GM03348 (cell line): ENCODE data around the gene C1orf232.

Source experiments
- DNase-seq: peaks from one replicate; pipeline ENCODE4 v3.0.0; 2012; ENCODE audit warnings: low spot score

Gene C1orf232

DNA sequence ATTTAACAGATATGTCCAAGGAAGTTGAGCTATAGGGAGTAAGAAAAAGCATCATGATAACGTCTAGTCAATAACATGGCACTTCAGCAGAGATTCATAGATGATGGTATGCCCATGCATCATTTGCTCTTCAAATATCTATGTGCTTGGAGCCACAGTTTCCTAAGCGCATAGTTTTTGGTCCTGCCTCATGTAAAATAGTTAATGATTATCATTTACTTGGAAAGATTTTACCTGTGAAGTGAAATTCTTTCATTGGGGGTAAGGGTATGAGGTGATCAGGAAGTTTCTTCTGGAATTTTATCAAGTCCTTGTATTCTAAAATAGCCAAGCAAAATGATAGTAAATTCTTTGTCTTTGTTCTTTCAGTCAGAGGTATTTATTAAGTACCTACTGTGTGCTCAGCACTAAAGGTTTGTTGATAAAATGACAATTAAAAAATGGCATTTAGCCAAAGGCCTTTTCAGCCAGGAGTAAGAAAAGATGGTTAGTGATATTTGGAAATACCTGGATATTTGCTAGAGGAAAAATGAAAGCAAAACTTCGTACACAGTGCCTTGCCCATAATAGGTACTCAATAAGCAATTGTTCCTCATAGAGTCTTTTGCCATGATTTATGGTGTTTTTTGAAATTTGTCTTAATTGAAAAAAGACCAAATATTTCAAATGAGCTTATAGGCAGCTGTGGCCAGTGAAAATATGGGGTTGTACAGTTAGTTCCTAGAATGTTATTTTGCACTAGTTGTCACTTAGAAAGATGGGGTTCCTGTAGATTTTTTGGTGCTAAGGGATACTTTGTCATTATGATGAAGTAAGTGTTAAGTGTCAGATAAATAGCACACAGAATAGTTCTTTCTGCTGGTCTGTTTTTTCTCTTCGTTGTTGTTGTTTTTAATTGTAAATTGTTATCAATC, 44.1 kb downstream of the C1orf232 start:
- no peak for DNase-seq

DNA sequence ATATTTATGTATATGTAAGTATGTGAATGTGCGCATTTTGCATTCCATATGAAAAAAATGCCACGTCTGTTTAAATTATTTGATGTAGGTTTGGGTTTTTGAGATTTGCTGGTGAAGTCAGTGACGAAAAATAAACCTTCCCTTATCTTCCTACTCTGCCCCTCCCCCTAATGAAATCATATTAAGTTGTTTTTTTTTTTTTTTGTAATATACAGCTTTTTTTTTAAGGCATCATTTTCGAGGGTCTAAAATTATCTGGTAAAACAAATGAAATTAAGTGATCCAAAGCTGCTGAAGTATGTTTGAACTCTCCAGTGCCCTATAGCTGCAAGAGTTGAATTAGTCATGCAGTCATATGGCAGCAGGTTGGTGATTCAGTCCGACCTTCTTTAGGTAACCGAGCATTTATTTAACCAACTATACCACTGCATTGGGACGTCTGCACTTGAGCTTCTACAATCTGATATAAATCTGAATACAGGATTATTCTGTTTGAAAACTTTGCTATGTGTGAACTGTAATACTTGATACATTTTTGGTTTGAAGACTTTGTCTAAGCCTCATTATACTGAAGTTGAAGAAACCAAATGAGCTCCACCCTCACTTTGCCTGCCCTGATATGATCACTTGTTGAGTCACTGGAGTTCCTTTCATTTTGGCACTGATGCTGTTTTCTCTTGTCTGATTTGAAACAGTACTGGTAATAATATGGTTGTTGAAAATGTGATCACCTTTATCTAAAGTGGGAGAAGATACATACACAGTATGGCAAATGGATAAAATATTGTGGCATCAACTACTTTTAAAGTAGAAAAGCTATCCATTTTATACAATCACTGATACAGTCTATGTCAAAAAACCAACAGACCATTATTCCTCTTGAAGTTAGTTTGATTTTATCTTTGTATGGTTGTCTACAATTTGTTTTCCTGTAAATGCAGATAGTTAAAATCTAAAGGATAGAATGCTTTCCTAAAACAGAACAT, 45.5 kb downstream of the C1orf232 start:
- DNase-seq = peak; percentile 48

DNA sequence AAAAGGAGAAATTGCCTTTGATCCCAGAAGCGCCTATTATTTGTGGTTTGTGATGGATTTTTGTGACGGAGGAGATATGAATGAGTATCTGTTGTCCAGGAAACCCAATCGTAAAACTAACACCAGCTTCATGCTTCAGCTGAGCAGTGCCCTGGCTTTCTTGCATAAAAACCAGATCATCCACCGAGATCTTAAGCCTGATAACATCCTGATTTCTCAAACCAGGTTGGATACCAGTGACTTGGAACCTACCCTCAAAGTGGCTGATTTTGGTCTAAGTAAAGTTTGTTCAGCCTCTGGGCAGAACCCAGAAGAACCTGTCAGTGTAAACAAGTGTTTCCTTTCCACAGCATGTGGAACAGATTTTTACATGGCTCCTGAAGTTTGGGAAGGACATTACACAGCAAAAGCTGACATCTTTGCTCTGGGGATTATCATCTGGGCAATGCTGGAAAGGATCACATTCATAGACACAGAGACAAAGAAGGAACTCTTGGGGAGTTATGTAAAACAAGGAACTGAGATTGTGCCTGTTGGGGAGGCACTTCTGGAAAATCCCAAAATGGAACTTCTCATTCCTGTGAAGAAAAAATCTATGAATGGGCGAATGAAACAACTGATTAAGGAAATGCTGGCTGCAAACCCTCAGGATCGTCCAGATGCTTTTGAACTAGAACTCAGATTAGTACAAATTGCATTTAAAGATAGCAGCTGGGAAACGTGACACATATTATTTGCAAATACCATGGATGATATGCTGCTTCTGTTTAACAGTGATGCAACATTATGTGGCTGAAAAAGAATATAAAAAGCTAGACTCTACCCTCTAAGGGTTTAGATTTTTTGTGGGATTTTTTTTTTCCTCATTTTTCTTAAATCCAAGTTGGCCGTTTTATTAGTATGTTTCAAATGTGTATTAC, 46.6 kb downstream of the C1orf232 start:
- no peak for DNase-seq

DNA sequence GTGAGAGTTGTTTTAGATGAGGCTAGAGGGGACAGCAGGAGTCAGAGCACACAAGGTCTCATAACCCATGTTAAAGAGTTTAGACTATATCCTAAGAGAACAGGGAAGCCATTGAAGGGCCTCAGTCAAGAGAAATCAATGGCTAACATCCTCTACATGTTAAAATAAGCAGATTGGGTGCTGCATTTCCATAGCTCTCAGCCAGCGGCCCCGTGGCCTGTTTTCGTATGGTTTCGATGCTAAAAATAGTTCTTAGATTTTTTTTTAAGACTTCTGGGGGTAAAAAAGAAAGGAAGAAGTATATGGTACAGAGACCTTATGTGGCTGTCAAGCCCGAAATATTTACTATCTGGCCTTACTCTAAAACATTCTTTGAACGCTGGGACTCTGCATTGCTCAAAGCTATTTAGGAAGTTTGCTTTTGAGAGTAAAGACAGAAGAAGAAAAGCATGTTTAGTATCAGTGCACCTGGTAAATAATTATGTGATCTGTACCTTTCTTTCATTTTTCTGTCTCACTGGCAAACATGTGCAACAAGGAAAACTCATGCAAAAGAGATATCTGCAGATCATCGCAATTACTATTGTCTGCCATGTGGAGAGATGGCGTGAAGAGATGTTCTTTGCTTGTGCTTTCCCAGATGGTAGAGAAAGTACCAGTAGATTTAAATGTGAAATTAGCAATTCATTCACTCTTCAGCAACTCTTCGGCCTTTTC, 48.7 kb downstream of the C1orf232 start:
- no peak for DNase-seq

DNA sequence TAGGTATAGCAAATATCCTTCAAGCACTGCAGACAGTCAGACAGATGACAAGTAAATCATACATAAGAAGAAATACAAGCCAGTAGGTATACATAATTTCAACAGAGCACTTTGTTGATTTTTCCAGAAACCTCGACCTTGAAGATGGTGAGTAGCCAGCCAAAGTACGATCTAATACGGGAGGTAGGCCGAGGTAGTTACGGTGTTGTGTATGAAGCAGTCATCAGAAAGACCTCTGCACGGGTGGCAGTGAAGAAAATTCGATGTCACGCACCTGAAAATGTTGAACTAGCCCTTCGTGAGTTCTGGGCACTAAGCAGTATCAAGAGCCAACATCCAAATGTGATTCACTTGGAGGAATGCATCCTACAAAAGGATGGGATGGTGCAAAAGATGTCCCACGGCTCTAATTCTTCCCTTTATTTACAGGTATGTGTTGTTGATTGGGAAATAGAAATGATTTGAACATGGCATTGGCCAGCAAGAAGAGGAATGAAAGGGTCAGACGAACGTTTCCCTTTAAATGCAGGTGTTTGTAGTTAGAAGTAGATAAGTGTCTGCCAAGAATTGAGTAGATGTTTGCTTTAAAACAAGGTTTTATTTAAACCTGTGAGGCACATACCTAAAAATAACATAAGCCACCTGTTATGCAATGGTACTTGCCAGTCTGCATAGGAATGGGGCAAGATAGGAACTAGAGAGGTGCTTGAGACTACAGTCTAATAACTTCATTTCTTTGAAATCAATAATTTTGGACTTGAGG, 54.4 kb downstream of the C1orf232 start:
- DNase-seq = no peak
